Mucosa of stomach (tissue), 1 donor: ENCODE results near the gene MET.
"Not testable (repeated sequence)": the region's sequence is repeated elsewhere in the genome, so short reads cannot be mapped to it uniquely, and the experiment has no call there.

Source experiments
- H3K27me3 ChIP-seq: one replicate; pipeline ENCODE4 v1.7.0; 2013; ENCODE audit warnings: mild to moderate bottlenecking, low read length; ENCODE audit not compliant: control insufficient read depth, insufficient read depth
- H3K36me3 ChIP-seq: one replicate; pipeline ENCODE4 v1.7.0; 2013; ENCODE audit warnings: low read length; ENCODE audit not compliant: control insufficient read depth, insufficient read depth
- H3K4me1 ChIP-seq: one replicate; pipeline ENCODE4 v1.7.0; 2013; ENCODE audit warnings: mild to moderate bottlenecking, low read length; ENCODE audit not compliant: control insufficient read depth, insufficient read depth
- H3K4me3 ChIP-seq: one replicate; pipeline ENCODE4 v1.7.0; 2013; ENCODE audit warnings: low read length
- H3K9ac ChIP-seq: one replicate; pipeline ENCODE4 v1.7.0; 2013; ENCODE audit warnings: mild to moderate bottlenecking, low read length, moderate library complexity
- H3K9me3 ChIP-seq: one replicate; pipeline ENCODE4 v1.7.0; 2013; ENCODE audit warnings: mild to moderate bottlenecking, low read length, moderate library complexity; ENCODE audit not compliant: control insufficient read depth
- donor health status: Pancreatic carcinoma.

The MET gene

GRCh38 chr7:116717137-116717536 is 45.1 kb downstream of the MET start:
- peaks cover 9% of the 10 kb centered on the region for H3K4me1 ChIP-seq
- no peak overlapping the region for H3K9ac ChIP-seq
- no peaks in the 10 kb centered on the region for H3K27me3 ChIP-seq
- H3K4me3 ChIP-seq, result no peak overlapping the region
- no peaks in the 10 kb centered on the region for H3K36me3 ChIP-seq
- no peaks in the 10 kb centered on the region for H3K9me3 ChIP-seq

- H3K27me3 ChIP-seq, H3K4me3 ChIP-seq, H3K9ac ChIP-seq, H3K36me3 ChIP-seq, H3K9me3 ChIP-seq: not testable (repeated sequence)
- H3K4me1 ChIP-seq, result peaks cover 34% of the 10 kb centered on the region
These were observed 52.0 kb downstream of the MET start for GRCh38 chr7:116723959-116724529.

GRCh38 chr7:116724560-116725231 is 52.7 kb downstream of the MET start:
- Histone ChIP-seq H3K36me3 (no peaks in the 10 kb centered on the region), H3K4me3 (no peak overlapping the region), H3K9me3 (no peaks in the 10 kb centered on the region), H3K27me3 (no peaks in the 10 kb centered on the region), H3K4me1 (peaks cover 34% of the 10 kb centered on the region), H3K9ac (no peak overlapping the region)

GRCh38 chr7:116726149-116726548 is 54.2 kb downstream of the MET start:
- no peaks in the 10 kb centered on the region for H3K27me3 ChIP-seq
- H3K4me1 ChIP-seq, result peaks cover 34% of the 10 kb centered on the region
- no peak overlapping the region for H3K4me3 ChIP-seq
- no peak overlapping the region for H3K9ac ChIP-seq
- no peaks in the 10 kb centered on the region for H3K36me3 ChIP-seq
- H3K9me3 ChIP-seq, result no peaks in the 10 kb centered on the region

GRCh38 chr7:116726713-116727431 is 54.9 kb downstream of the MET start:
- H3K4me3 ChIP-seq, result no peak overlapping the region
- no peaks in the 10 kb centered on the region for H3K36me3 ChIP-seq
- peaks cover 38% of the 10 kb centered on the region for H3K4me1 ChIP-seq
- no peak overlapping the region for H3K9ac ChIP-seq
- H3K27me3 ChIP-seq, result no peaks in the 10 kb centered on the region
- H3K9me3 ChIP-seq, result no peaks in the 10 kb centered on the region

GRCh38 chr7:116727432-116728009 is 55.5 kb downstream of the MET start:
- Histone ChIP-seq H3K9ac (no peak overlapping the region), H3K4me3 (no peak overlapping the region), H3K36me3 (no peaks in the 10 kb centered on the region), H3K4me1 (peaks cover 39% of the 10 kb centered on the region), H3K27me3 (no peaks in the 10 kb centered on the region), H3K9me3 (no peaks in the 10 kb centered on the region)

GRCh38 chr7:116728413-116728812 is 56.4 kb downstream of the MET start:
- Histone ChIP-seq H3K36me3 (no peaks in the 10 kb centered on the region), H3K9ac (no peak overlapping the region), H3K4me1 (peaks cover 44% of the 10 kb centered on the region), H3K27me3 (no peaks in the 10 kb centered on the region), H3K4me3 (no peak overlapping the region), H3K9me3 (no peaks in the 10 kb centered on the region)

- Histone ChIP-seq H3K27me3 (no peaks in the 10 kb centered on the region), H3K9ac (no peak overlapping the region), H3K36me3 (no peaks in the 10 kb centered on the region), H3K4me1 (peaks cover 37% of the 10 kb centered on the region), H3K4me3 (no peak overlapping the region), H3K9me3 (no peaks in the 10 kb centered on the region)
These were observed 58.4 kb downstream of the MET start for GRCh38 chr7:116730097-116731022.

- H3K9me3 ChIP-seq, result no peaks in the 10 kb centered on the region
- H3K36me3 ChIP-seq, result no peaks in the 10 kb centered on the region
- no peak overlapping the region for H3K4me3 ChIP-seq
- peaks cover 37% of the 10 kb centered on the region for H3K4me1 ChIP-seq
- H3K9ac ChIP-seq, result no peak overlapping the region
- no peaks in the 10 kb centered on the region for H3K27me3 ChIP-seq
These were observed 59.0 kb downstream of the MET start for GRCh38 chr7:116731023-116731395.

GRCh38 chr7:116731445-116732335 is 59.7 kb downstream of the MET start:
- H3K27me3 ChIP-seq, result no peaks in the 10 kb centered on the region
- H3K9ac ChIP-seq, result no peak overlapping the region
- H3K4me3 ChIP-seq, result no peak overlapping the region
- no peaks in the 10 kb centered on the region for H3K9me3 ChIP-seq
- H3K4me1 ChIP-seq, result peaks cover 31% of the 10 kb centered on the region
- H3K36me3 ChIP-seq, result no peaks in the 10 kb centered on the region
